AG08396 (cell line): ENCODE results near the gene GPR107.
A peak's percentile ranks its signal among the peaks of the same experiment; 100 is the strongest.

Experiments used
- DNase-seq: peaks from one replicate; pipeline ENCODE4 v3.0.0; 2012; ENCODE audit warnings: low spot score, mixed read lengths

The GPR107 gene

DNA sequence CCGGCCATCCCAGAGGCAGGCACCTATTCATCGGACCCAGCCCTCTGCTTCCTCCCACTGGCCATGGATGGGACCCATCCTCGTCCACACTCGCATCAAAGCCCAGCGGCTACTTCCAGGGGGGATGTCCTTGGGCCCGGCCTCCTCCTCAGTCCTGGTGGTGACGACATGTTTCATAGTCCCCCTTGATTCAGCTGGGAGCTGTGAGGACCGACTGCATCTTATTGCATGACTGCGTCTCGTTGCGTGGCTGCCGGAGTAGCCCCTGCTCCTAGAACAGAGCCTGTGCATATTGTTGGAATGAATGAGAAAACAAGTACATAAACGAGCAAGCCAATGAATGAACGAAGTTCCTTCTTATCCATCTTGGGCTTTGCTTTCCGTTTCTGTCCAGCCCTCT, 131.3 kb downstream of the GPR107 start:
- DNase-seq = no peak

DNA sequence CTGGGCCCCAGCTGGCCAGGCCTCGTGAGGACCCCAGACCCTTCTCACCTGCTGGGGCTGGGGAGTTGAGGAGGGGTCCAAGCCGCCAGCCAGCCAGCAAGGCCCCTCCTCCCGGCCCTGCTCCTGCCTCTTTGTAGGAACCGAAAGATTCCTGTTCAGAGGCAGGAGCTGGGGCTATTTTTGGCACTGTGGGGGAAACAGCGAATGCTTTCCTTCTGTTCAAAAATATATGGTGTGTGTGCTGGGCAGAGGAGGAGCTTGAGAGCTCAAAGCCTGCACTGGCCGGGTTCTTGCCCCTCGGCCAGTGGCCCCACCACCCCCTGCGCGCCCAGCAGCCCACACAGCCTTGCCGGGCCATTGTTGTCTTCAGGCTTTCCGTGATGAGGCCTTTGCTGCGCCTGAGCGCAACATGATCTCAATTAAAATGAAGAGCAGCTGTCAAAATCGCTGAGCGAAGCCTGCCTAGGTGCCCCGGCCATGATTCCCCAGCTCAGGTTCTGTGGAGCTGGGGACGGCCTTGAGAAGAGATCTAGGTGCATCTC, 131.9 kb downstream of the GPR107 start:
- peak; percentile 56 for DNase-seq

DNA sequence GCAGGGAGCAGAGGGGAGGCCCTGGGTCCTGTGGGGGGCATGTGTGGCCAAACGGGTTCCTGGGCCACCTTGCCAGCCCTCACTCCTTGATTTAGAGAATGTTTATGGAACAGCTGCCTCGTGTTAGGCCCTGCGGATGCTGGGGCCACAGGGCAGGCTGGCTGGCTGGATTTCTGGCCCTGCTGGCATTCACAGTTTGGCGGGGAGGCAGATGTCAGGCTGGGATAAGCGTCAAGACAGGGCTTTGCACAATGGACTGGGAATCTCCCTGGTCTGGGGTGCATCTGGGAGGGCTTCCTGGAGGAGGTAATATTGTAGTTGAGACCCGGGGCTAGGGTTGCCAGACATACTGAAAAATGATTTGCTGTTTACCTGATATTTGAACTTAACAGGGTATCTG, 132.3 kb downstream of the GPR107 start:
- DNase-seq = no peak

DNA sequence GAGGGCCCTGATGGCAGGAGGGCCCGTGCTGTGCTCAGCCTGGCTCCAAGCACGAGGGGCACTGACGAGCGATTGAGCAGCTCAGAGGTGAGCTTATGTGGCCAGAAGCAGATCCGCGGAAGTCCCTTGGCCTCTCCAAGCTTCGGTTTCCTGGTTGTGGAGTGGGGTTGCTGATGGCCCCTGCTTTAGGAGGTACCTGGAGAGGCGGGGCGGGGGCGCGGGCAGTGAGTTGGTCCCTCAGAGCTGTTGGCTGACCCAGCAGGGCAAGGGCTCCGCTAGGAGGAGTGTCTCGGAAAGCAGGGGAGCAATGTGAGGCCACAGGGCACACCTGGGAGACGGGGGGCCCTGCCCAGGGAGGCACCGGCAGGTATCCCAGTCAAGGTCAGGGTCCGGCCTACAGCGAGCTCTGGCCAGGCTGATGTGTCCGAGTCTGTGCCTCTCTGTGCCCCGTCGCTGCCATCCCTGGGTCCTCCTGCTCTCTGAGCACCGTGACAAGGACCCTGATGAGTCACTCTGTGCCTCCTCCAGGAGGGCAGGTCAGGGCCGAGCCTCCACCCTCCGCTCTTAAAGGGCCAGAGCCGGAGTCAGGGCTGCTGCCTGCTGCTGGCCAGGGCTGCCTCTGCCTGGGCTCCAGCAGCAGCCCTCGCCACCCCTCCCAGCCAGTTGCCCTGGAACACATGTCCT, 133.3 kb downstream of the GPR107 start:
- peak; percentile 83 for DNase-seq

DNA sequence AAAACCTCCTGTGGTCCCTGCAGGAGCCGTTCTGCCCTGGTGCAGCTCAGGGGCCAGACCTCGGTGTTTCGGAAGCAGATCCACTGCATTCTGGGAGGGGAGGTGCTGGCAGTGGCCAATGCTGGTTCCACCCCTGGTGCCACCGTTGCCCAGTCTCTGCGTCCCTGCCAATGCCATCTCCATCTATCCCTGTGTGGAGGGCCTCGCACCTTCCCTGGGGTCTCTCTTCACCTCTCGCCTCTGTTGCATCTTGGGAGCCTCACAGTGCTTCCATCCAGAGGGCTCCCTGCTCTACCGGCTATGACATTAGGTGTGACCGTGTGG, 133.8 kb downstream of the GPR107 start:
- no peak for DNase-seq

DNA sequence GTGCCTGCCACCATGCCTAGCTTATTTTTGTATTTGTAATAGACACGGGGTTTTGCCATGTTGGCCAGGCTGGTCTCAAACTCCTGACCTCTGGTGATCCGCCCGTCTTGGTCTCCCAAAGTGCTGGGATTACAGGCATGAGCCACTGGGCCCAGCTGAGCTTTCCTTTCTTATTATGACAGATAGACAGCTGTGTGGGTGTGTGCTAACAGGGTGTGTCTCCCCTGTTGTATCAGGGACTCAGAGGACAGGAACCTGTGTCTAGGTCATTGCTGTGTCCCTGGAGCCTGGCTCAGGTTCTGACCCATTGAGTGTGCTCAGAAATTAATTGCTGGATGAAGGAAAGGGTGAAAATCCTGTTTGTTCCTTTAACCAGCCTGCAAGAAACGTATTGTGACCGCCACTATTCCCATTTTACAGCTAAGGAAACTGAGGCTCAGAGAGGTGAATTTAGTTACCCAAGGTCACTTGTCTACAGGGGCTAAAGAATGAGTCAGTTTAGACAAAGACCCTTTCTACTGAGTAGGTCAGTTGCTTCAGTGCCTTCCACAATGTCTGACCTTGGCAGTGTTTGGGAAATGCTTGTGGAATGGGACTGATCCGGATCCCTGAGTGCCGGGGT, 135.3 kb downstream of the GPR107 start:
- DNase-seq = no peak
